Left lung (tissue), 10 donors: Measurements from ENCODE around the gene LIMCH1. TPM values are rescaled to one million over a fixed set of nuclear protein-coding genes. Genes with fewer than 3 reads are reported as not detected.

ENCODE experiments used
- ATAC-seq: fragments of 200-7000 bp; cut with Tn5 transposase; one replicate; pipeline ENCODE4 v1.9.1; 2020; ENCODE audit warnings: moderate library complexity
- DNase-seq, 4 donors: peaks; one replicate each; pipeline ENCODE4 v3.0.0-alpha.2; 2013 to 2020
- H3K27ac ChIP-seq, 2 donors: fragments of 200-600 bp; sonication (generic) in 1 of 2; one replicate each; pipeline versions ENCODE4 v1.5.0 to v1.8.0; 2020 to 2021
- H3K27me3 ChIP-seq, 2 donors: fragments of 200-600 bp; sonication (generic) in 1 of 2; one replicate each; pipeline versions ENCODE4 v1.5.0 to v1.8.0; 2020 to 2021
- H3K36me3 ChIP-seq, 2 donors: fragments of 200-600 bp; sonication (generic) in 1 of 2; one replicate each; pipeline versions ENCODE4 v1.5.0 to v1.8.0; 2020 to 2021
- H3K4me1 ChIP-seq, 2 donors: fragments of 200-600 bp; one replicate each; pipeline ENCODE4 v1.8.0; 2021
- H3K4me3 ChIP-seq, 2 donors: fragments of 200-600 bp; sonication (generic) in 1 of 2; one replicate each; pipeline versions ENCODE4 v1.5.0 to v1.8.0; 2020 to 2021; ENCODE audit warnings: mild to moderate bottlenecking in 1 of 2
- H3K9me3 ChIP-seq, 2 donors: fragments of 200-600 bp; sonication (generic) in 1 of 2; one replicate each; pipeline versions ENCODE4 v1.5.0 to v1.8.0; 2020 to 2021
- CTCF ChIP-seq, 2 donors: fragments of 200-600 bp; sonication (generic) in 1 of 2; IDR thresholded peaks; one replicate each; pipeline versions ENCODE4 v1.5.0 to v1.8.0; 2021; ENCODE audit warnings: antibody characterized with exemption in 2 of 2
- intact Hi-C, 2 donors: fragments of 100-400 bp; cut with DNase I; formaldehyde crosslinking; loops; one replicate each; pipeline versions ENCODE4 v1.11.2 to v1.14.2; 2022
- polyA plus RNA-seq, 6 donors: library from polyadenylated mRNA; unstranded; fragments of 120-200 nt; gene quantifications; one replicate each; pipeline ENCODE4 v1.2.1, GENCODE V29; 2013; ENCODE audit not compliant: insufficient read length in 6 of 6
- total RNA-seq, 2 donors: library from RNA; stranded (reverse); fragmentation: NEBNext Ultra II Directional; extraction: Animal tissue kit (Norgen Biotek cat#: 25700); gene quantifications; one replicate each; pipeline ENCODE4 v1.2.1, GENCODE V29; 2021
- donor health status: DM: no; HTN: yes; CAD: no.
- donor health status: DM: no; HTN: no; CAD: no.

LIMCH1 gene
- total and polyA plus RNA-seq, 8 donors = 90.6 to 183 (median 113) TPM

GRCh38 chr4:41658163-41658562 lies 120.2 kb downstream of the LIMCH1 start:
- Histone ChIP-seq H3K4me1 (peaks cover 5 to 12% of the 10 kb centered on the region in 2 donors), H3K4me3 (no peak overlapping the region), H3K9me3 (no peaks in the 10 kb centered on the region), H3K36me3 (no peaks in the 10 kb centered on the region), H3K27me3 (no peaks in the 10 kb centered on the region), H3K27ac (peak overlapping the region in 1 of 2 donors; percentile 15)
- intact Hi-C loops = no loop called here
- DNase-seq (no peak), ATAC-seq (peak; percentile 21)
- no peak for TF ChIP-seq CTCF (IDR thresholded peaks at IDR 0.05)

GRCh38 chr4:41660352-41660751 lies 122.4 kb downstream of the LIMCH1 start:
- ATAC-seq = no peak
- Histone ChIP-seq H3K27ac (no peak overlapping the region), H3K27me3 (no peaks in the 10 kb centered on the region), H3K9me3 (no peaks in the 10 kb centered on the region), H3K36me3 (no peaks in the 10 kb centered on the region), H3K4me3 (no peak overlapping the region), H3K4me1 (peaks cover 5 to 12% of the 10 kb centered on the region in 2 donors)
- no peak for TF ChIP-seq CTCF (IDR thresholded peaks at IDR 0.05)
- no peak for DNase-seq
- intact Hi-C loops = loop anchor here in 1 of 2 donors (5.0 kb wide), 1 partner anchor 378 kb away; no protein-coding TSS in a partner anchor

GRCh38 chr4:41661442-41662076 lies 123.6 kb downstream of the LIMCH1 start:
- intact Hi-C loops = loop anchor here in 1 of 2 donors (5.0 kb wide), 1 partner anchor 379 kb away; no protein-coding TSS in a partner anchor
- Histone ChIP-seq H3K27ac (no peak overlapping the region), H3K27me3 (no peaks in the 10 kb centered on the region), H3K4me1 (peaks cover 3 to 4% of the 10 kb centered on the region in 2 donors), H3K9me3 (no peaks in the 10 kb centered on the region), H3K36me3 (no peaks in the 10 kb centered on the region), H3K4me3 (no peak overlapping the region)
- ATAC-seq (peak; percentile 85), DNase-seq (peak in 2 of 4 donors; percentile 56 to 76)
- TF ChIP-seq CTCF (IDR thresholded peaks at IDR 0.05) = peak; percentile 83 to 95

- Histone ChIP-seq H3K27ac (no peak overlapping the region), H3K9me3 (no peaks in the 10 kb centered on the region), H3K4me1 (no peaks in the 10 kb centered on the region), H3K27me3 (no peaks in the 10 kb centered on the region), H3K4me3 (no peak overlapping the region), H3K36me3 (no peaks in the 10 kb centered on the region)
- intact Hi-C loops = no loop called here
- ATAC-seq = no peak
- TF ChIP-seq CTCF (IDR thresholded peaks at IDR 0.05) = no peak
- DNase-seq = no peak
Observed at GRCh38 chr4:41665636-41666207, 127.8 kb downstream of the LIMCH1 start.

- no peak for DNase-seq
- intact Hi-C loops = no loop called here
- Histone ChIP-seq H3K27ac (no peak overlapping the region), H3K27me3 (no peaks in the 10 kb centered on the region), H3K4me3 (no peak overlapping the region), H3K36me3 (no peaks in the 10 kb centered on the region), H3K9me3 (no peaks in the 10 kb centered on the region), H3K4me1 (no peaks in the 10 kb centered on the region)
- ATAC-seq = no peak
- TF ChIP-seq CTCF (IDR thresholded peaks at IDR 0.05) = no peak
Observed at GRCh38 chr4:41668024-41668423, 130.1 kb downstream of the LIMCH1 start.
